Sigmoid colon (tissue), 7 donors: ENCODE results near the gene PRKG1. TPM values are rescaled to one million over a fixed set of nuclear protein-coding genes. Genes with fewer than 3 reads are reported as not detected.
A peak's percentile ranks its signal among the peaks of the same experiment; 100 is the strongest.

Source experiments
- DNase-seq: peaks from one replicate; pipeline ENCODE4 v3.0.0-alpha.2; 2019
- H3K27ac ChIP-seq, 4 donors: fragments of 200-600 bp; sonication (generic); one replicate each; pipeline ENCODE4 v1.5.1; 2016 to 2019; ENCODE audit warnings: mild to moderate bottlenecking in 1 of 4
- H3K27me3 ChIP-seq, 3 donors: fragments of 200-600 bp; sonication (generic); one replicate each; pipeline ENCODE4 v1.5.1; 2019; ENCODE audit warnings: mild to moderate bottlenecking in 1 of 3
- H3K36me3 ChIP-seq, 4 donors: fragments of 200-600 bp; sonication (generic); one replicate each; pipeline ENCODE4 v1.5.1; 2016 to 2019
- H3K4me1 ChIP-seq, 4 donors: fragments of 200-600 bp; sonication (generic); one replicate each; pipeline ENCODE4 v1.5.1; 2017 to 2019
- H3K4me3 ChIP-seq, 4 donors: fragments of 200-600 bp; sonication (generic); one replicate each; pipeline ENCODE4 v1.5.1; 2017 to 2019; ENCODE audit warnings: mild to moderate bottlenecking in 2 of 4, moderate library complexity in 1 of 4
- H3K9me3 ChIP-seq, 4 donors: fragments of 200-600 bp in 3 of 4; sonication (generic) in 3 of 4; one replicate each; pipeline versions ENCODE4 v1.5.1 to v1.6.1; 2013 to 2019
- CTCF ChIP-seq, 4 experiments: fragments of 450-650 bp in 3 of 4; fragments of 200-600 bp in 1 of 4; IDR thresholded peaks; one replicate each; pipeline ENCODE4 v1.5.1; 2016 to 2019; ENCODE audit warnings: antibody characterized with exemption in 4 of 4, mild to moderate bottlenecking in 3 of 4, moderate library complexity in 2 of 4
- EP300 ChIP-seq, 4 donors: sonication (generic); formaldehyde crosslinking; IDR thresholded peaks; one replicate each; pipeline ENCODE4 v1.6.1; 2017; ENCODE audit warnings: antibody characterized with exemption in 4 of 4
- POLR2A ChIP-seq, 2 donors: fragments of 450-650 bp; IDR thresholded peaks; one replicate each; pipeline ENCODE4 v1.6.1; 2016; ENCODE audit warnings: antibody characterized with exemption in 2 of 2, mild to moderate bottlenecking in 2 of 2, moderate library complexity in 2 of 2
- POLR2AphosphoS5 ChIP-seq, 4 donors: sonication (generic); formaldehyde crosslinking; IDR thresholded peaks; one replicate each; pipeline ENCODE4 v1.6.1; 2017; ENCODE audit warnings: antibody characterized with exemption in 4 of 4
- WGBS, 2 donors: extraction: QIAGEN DNeasy Blood & Tissue Kit; methylation state at CpG; one replicate each; pipeline ENCODE4 v1.1.7; 2013; 5-methylcytosine and 5-hydroxymethylcytosine counted together
- intact Hi-C: fragments of 100-400 bp; cut with DNase I; formaldehyde crosslinking; loops from one replicate; pipeline ENCODE4 v1.15.1; 2023
- polyA plus RNA-seq, 3 donors: library from polyadenylated mRNA; stranded (reverse); fragments of 200-250 nt; gene quantifications; one replicate each; pipeline ENCODE4 v1.2.3, GENCODE V29; 2013
- total RNA-seq, 4 donors: library from RNA; depleted of rRNA; stranded (reverse); fragments of >200 nt; gene quantifications; one replicate each; pipeline ENCODE4 v1.1.0, GENCODE V29; 2016
- donor health status: healthy with polysubstance abuse.
- donor health status: Bipolar disorder and iron deficiency.
- donor health status: healthy.

Gene PRKG1
- total and polyA plus RNA-seq, 7 donors: 3.7 to 92.9 (median 60.2) TPM

DNA sequence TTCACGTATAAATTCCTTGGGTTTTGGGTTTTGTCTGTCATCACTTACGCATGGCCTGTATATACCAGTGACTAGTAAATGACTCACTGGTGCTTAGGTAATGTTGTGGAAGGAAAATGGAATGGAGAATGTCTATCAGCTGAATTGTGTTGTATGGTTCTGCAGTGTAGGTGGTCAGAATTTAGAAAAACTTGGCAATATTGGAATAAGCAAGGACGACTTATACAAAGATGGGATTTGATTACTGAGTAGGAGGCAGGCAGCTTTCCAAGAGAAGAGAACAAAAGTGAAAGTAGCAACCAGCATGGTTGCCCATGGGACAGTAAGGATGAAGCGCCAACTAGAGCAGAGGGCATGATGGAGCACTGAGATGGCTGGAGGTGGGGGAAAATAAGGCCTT is 793.7 kb downstream of the PRKG1 start:
- no peaks in the 10 kb centered on the region for H3K4me1 ChIP-seq
- no peak for DNase-seq
- WGBS, 2 donors: 88 to 89% methylated on average over 4 of the region's 4 CpGs
- no peaks in the 10 kb centered on the region for H3K27me3 ChIP-seq
- no peak overlapping the region for H3K27ac ChIP-seq
- no peak for TF ChIP-seq POLR2AphosphoS5 (IDR thresholded peaks at IDR 0.05)
- no peak for TF ChIP-seq POLR2A (IDR thresholded peaks at IDR 0.05)
- no peak for TF ChIP-seq EP300 (IDR thresholded peaks at IDR 0.05)
- TF ChIP-seq CTCF (IDR thresholded peaks at IDR 0.05): no peak
- H3K4me3 ChIP-seq: no peak overlapping the region
- no peaks in the 10 kb centered on the region for H3K9me3 ChIP-seq
- no peaks in the 10 kb centered on the region for H3K36me3 ChIP-seq
- intact Hi-C loops: no loop called here

DNA sequence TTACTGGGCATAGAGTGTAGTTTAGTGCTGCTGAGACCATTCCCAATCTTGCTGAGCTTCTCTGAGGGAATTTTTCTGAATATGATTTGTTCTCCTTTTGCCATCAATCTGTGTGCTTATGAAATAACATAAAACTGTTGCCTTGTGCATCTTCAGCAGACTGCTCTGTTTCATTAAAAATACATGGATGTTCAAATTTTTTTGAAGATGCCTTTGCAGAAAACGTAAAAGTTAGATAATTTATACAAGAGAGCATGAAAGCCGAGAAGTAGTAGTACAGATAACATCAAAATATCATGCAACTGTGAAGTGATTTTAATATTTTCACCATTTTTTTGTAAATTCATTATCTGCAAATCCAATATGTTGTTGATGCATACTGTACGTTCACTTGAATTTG is 799.8 kb downstream of the PRKG1 start:
- intact Hi-C loops: no loop called here
- no peak overlapping the region for H3K4me3 ChIP-seq
- H3K9me3 ChIP-seq: no peaks in the 10 kb centered on the region
- no peaks in the 10 kb centered on the region for H3K27me3 ChIP-seq
- peaks cover 0 to 21% (median 11%) of the 10 kb centered on the region in 4 donors for H3K4me1 ChIP-seq
- WGBS, 2 donors: 92 to 95% methylated on average over 3 of the region's 3 CpGs
- no peak for DNase-seq
- H3K27ac ChIP-seq: no peak overlapping the region
- H3K36me3 ChIP-seq: no peaks in the 10 kb centered on the region
- TF ChIP-seq EP300 (IDR thresholded peaks at IDR 0.05) (no peak), POLR2A (IDR thresholded peaks at IDR 0.05) (no peak), CTCF (IDR thresholded peaks at IDR 0.05) (no peak), POLR2AphosphoS5 (IDR thresholded peaks at IDR 0.05) (no peak)

DNA sequence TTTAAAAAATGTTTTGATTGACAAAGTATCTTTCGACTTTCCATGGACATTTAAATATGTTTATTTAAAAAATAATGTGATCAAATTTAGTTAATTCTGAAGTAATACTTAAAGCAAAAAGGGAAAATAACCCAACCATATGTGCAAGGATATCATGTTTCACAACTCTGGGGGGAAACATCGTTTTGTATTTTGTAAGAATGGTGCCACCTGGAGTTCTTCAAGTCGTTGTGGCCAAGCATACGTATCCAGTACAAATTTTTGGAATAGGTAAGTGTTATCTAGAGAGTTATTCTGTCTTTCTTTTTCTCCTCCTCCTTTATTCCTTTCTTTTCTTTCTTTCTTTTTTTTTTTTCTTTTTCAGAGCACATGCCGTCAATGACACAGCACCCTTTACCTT is 801.3 kb downstream of the PRKG1 start:
- peak overlapping the region in 1 of 4 donors; percentile 47 for H3K27ac ChIP-seq
- no peaks in the 10 kb centered on the region for H3K27me3 ChIP-seq
- WGBS, 2 donors: 80 to 92% methylated on average over 5 of the region's 5 CpGs
- no peaks in the 10 kb centered on the region for H3K36me3 ChIP-seq
- no peaks in the 10 kb centered on the region for H3K9me3 ChIP-seq
- peaks cover 0 to 28% (median 13%) of the 10 kb centered on the region in 4 donors for H3K4me1 ChIP-seq
- TF ChIP-seq CTCF (IDR thresholded peaks at IDR 0.05): no peak
- TF ChIP-seq POLR2AphosphoS5 (IDR thresholded peaks at IDR 0.05): peak in 1 of 4 donors; percentile 6
- no peak overlapping the region for H3K4me3 ChIP-seq
- intact Hi-C loops: no loop called here
- no peak for DNase-seq

GRCh38 chr10:51876503-51876902 is 802.2 kb downstream of the PRKG1 start:
- H3K27ac ChIP-seq: peak overlapping the region in 3 of 4 donors; percentile 3 to 47 (median 5)
- WGBS, 2 donors: 64 to 71% methylated on average over 4 of the region's 4 CpGs

More at GRCh38 chr10:51876503-51876902, 802.2 kb downstream of the PRKG1 start:
- DNase-seq: no peak
- H3K9me3 ChIP-seq: peaks cover 0 to 4% (median 0%) of the 10 kb centered on the region in 4 donors
- H3K4me1 ChIP-seq: peaks cover 0 to 28% (median 13%) of the 10 kb centered on the region in 4 donors
- intact Hi-C loops: no loop called here
- TF ChIP-seq POLR2A (IDR thresholded peaks at IDR 0.05) (no peak), POLR2AphosphoS5 (IDR thresholded peaks at IDR 0.05) (no peak), EP300 (IDR thresholded peaks at IDR 0.05) (no peak), CTCF (IDR thresholded peaks at IDR 0.05) (no peak)
- no peaks in the 10 kb centered on the region for H3K27me3 ChIP-seq
- no peaks in the 10 kb centered on the region for H3K36me3 ChIP-seq
- H3K4me3 ChIP-seq: no peak overlapping the region
